HepG2 (cell line): ENCODE data around the gene TRIM27. TPM values are rescaled to one million over a fixed set of nuclear protein-coding genes. Genes with fewer than 3 reads are reported as not detected.

ENCODE experiments used
- ATF1 ChIP-seq: IDR thresholded peaks from 2 replicates; pipeline ENCODE4 v1.6.1; 2016; ENCODE audit warnings: mild to moderate bottlenecking, control low read depth
- ATRX ChIP-seq: sonication (generic); formaldehyde crosslinking; IDR thresholded peaks from 2 replicates; pipeline ENCODE4 v1.4.0; 2020; ENCODE audit warnings: missing genetic modification reagents, borderline replicate concordance
- CBX1 ChIP-seq: IDR thresholded peaks from one replicate; pipeline ENCODE4 v1.6.1; 2016; ENCODE audit warnings: antibody characterized with exemption, low read depth
- ELF3 ChIP-seq: IDR thresholded peaks from 2 replicates; pipeline ENCODE4 v1.6.1; 2016; ENCODE audit warnings: missing genetic modification reagents, missing compliant biosample characterization
- FOXJ3 ChIP-seq: sonication (generic); formaldehyde crosslinking; IDR thresholded peaks from 2 replicates; pipeline ENCODE4 v1.4.0; 2020; ENCODE audit warnings: missing genetic modification reagents, mild to moderate bottlenecking, borderline replicate concordance
- GTF3A ChIP-seq: sonication (generic); formaldehyde crosslinking; conservative IDR thresholded peaks from 2 replicates; pipeline ENCODE4 v1.4.0; 2020; ENCODE audit warnings: mild to moderate bottlenecking, missing genetic modification reagents
- HDAC2 ChIP-seq: sonication (generic); formaldehyde crosslinking; IDR thresholded peaks from 2 replicates; pipeline ENCODE4 v1.4.0; 2020; ENCODE audit warnings: missing genetic modification reagents
- HHEX ChIP-seq: IDR thresholded peaks from 2 replicates; pipeline ENCODE4 v1.6.1; 2016; ENCODE audit warnings: control low read depth
- IRX3 ChIP-seq: sonication (generic); formaldehyde crosslinking; IDR thresholded peaks from 2 replicates; pipeline ENCODE4 v1.8.1; 2023; ENCODE audit warnings: mild to moderate bottlenecking, low read depth, missing genetic modification reagents, borderline replicate concordance
- KDM3A ChIP-seq: IDR thresholded peaks from 2 replicates; pipeline ENCODE4 v1.6.1; 2018; ENCODE audit warnings: low read depth, missing compliant biosample characterization
- MIER2 ChIP-seq: IDR thresholded peaks from 2 replicates; pipeline ENCODE4 v1.6.1; 2016; ENCODE audit warnings: missing biosample characterization, missing genetic modification reagents
- NR0B2 ChIP-seq: sonication (generic); formaldehyde crosslinking; IDR thresholded peaks from 2 replicates; pipeline ENCODE4 v1.4.0; 2020; ENCODE audit warnings: mild to moderate bottlenecking, missing genetic modification reagents
- ONECUT2 ChIP-seq: sonication (generic); formaldehyde crosslinking; IDR thresholded peaks from 2 replicates; pipeline ENCODE4 v1.4.0; 2020; ENCODE audit warnings: missing genetic modification reagents
- SRSF9 ChIP-seq: fragments of 200-400 bp; formaldehyde crosslinking; IDR thresholded peaks from 2 replicates; pipeline ENCODE4 v1.6.1; 2018; ENCODE audit warnings: borderline replicate concordance, mild to moderate bottlenecking, low read depth, low read length; ENCODE audit not compliant: insufficient read depth, poor library complexity, severe bottlenecking
- STAG1 ChIP-seq: sonication (generic); formaldehyde crosslinking; IDR thresholded peaks from 2 replicates; pipeline ENCODE4 v1.4.0; 2020; ENCODE audit warnings: missing genetic modification reagents
- YEATS2 ChIP-seq: sonication (generic); formaldehyde crosslinking; IDR thresholded peaks from 2 replicates; pipeline ENCODE4 v1.4.0; 2020; ENCODE audit warnings: missing genetic modification reagents, borderline replicate concordance
- ZBTB25 ChIP-seq: IDR thresholded peaks from 2 replicates; pipeline ENCODE4 v1.6.1; 2018; ENCODE audit warnings: missing genetic modification reagents
- ZC3H4 ChIP-seq: sonication (generic); formaldehyde crosslinking; IDR thresholded peaks from 2 replicates; pipeline ENCODE4 v1.4.0; 2020; ENCODE audit warnings: missing genetic modification reagents, borderline replicate concordance
- polyA plus RNA-seq, 8 experiments: library from polyadenylated mRNA; depleted of rRNA in 3 of 8; stranded (reverse) in 7 of 8; unstranded in 1 of 8; fragments of >200 nt; fragmentation: Illumina TruSeq in 4 of 8; extraction: Trizol in 4 of 8; gene quantifications; 2 replicates each; pipeline versions ENCODE4 v1.2.1 to v1.2.3, GENCODE V29; 2011 to 2016; ENCODE audit warnings: low read depth in 4 of 8, missing spikeins in 1 of 8, mixed read lengths in 1 of 8; ENCODE audit not compliant: insufficient read depth in 1 of 8
- total RNA-seq, 5 experiments: library from RNA; depleted of rRNA; stranded (reverse); fragments of >200 nt; fragmentation: Illumina TruSeq; extraction: Trizol; gene quantifications; 2 replicates each; pipeline ENCODE4 v1.2.3, GENCODE V29; 2016; ENCODE audit warnings: low read depth in 1 of 5
- TF ChIP-seq, protein P1 (sequence below): sonication (generic); formaldehyde crosslinking; IDR thresholded peaks from 2 replicates; pipeline ENCODE4 v1.4.0; 2020; ENCODE audit warnings: mild to moderate bottlenecking, missing genetic modification reagents
- TF ChIP-seq, protein P2 (sequence below): sonication (generic); formaldehyde crosslinking; IDR thresholded peaks from 2 replicates; pipeline ENCODE4 v1.8.1; 2023; ENCODE audit warnings: missing genetic modification reagents, mild to moderate bottlenecking, borderline replicate concordance
- TF ChIP-seq, protein P3 (sequence below): sonication (generic); formaldehyde crosslinking; IDR thresholded peaks from 2 replicates; pipeline ENCODE4 v1.5.0; 2020; ENCODE audit warnings: missing genetic modification reagents, mild to moderate bottlenecking, borderline replicate concordance

TRIM27 gene
- total and polyA plus RNA-seq, 2 of the 13 experiments (the other 11 are each of a cell fraction or from before 2014, with no cell fraction given): 88.6 to 112 TPM

DNA sequence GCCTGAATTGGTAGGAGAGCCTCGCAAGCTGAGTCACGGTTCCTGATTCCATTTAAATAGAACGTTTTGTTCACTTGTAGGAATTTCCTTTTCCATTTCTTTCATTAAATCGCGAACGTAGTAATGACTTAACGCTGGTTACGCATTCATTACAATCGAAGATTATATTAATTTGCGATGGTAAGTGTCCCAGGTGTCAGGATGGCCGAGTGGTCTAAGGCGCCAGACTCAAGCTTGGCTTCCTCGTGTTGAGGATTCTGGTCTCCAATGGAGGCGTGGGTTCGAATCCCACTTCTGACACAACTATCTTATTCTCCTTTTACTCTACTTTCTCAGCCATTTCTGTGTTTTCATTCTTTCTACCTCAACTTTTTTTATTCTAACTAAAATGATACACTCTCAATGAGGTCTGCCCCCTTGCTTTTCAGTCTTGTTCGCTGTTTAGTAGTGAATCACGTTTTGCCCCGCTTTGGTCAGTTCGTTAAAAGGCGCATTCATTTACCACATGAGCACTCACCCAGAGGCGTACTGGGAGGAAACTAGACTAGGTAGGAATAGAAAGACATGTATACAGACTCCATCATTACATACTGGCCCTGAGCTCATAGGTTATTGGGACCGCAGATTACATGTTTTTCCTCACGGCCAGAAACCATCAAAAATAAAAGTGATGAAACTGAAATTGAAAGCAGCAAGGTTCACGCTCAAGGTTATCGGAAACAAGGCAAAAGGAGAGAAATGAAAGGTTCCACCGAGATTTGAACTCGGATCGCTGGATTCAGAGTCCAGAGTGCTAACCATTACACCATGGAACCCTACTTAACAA lies 17.3 kb upstream of the TRIM27 start (continued):
- TF ChIP-seq NR0B2 (CRISPR knock-in tag): no peak
- 0 out of 2 replicates have a peak, but pooled peaks have one; percentile 20 for TF ChIP-seq ATRX (CRISPR knock-in tag)
- 0 out of 2 replicates have a peak, but pooled peaks have one; percentile 12 for TF ChIP-seq STAG1 (CRISPR knock-in tag)
- TF ChIP-seq HDAC2 (CRISPR knock-in tag): 0 out of 2 replicates have a peak, but pooled peaks have one; percentile 15
- peak; percentile 56; the same call in 1 of the 2 replicates for TF ChIP-seq ONECUT2 (CRISPR knock-in tag)
- TF ChIP-seq ATF1 (CRISPR knock-in tag): peak; percentile 61; the same call in 1 of the 2 replicates
- TF ChIP-seq, protein P1, sequence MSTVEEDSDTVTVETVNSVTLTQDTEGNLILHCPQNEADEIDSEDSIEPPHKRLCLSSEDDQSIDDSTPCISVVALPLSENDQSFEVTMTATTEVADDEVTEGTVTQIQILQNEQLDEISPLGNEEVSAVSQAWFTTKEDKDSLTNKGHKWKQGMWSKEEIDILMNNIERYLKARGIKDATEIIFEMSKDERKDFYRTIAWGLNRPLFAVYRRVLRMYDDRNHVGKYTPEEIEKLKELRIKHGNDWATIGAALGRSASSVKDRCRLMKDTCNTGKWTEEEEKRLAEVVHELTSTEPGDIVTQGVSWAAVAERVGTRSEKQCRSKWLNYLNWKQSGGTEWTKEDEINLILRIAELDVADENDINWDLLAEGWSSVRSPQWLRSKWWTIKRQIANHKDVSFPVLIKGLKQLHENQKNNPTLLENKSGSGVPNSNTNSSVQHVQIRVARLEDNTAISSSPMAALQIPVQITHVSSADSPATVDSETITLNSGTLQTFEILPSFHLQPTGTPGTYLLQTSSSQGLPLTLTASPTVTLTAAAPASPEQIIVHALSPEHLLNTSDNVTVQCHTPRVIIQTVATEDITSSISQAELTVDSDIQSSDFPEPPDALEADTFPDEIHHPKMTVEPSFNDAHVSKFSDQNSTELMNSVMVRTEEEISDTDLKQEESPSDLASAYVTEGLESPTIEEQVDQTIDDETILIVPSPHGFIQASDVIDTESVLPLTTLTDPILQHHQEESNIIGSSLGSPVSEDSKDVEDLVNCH (CRISPR knock-in tag): 0 out of 2 replicates have a peak, but pooled peaks have one; percentile 20
- TF ChIP-seq ZBTB25 (CRISPR knock-in tag): 0 out of 2 replicates have a peak, but pooled peaks have one; percentile 17
- TF ChIP-seq FOXJ3 (CRISPR knock-in tag): peak; percentile 59
- TF ChIP-seq SRSF9: no peak
- TF ChIP-seq YEATS2: peak; percentile 15; the same call in 1 of the 2 replicates
- TF ChIP-seq, protein P2, sequence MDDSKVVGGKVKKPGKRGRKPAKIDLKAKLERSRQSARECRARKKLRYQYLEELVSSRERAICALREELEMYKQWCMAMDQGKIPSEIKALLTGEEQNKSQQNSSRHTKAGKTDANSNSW: no peak
- TF ChIP-seq IRX3 (CRISPR knock-in tag): 0 out of 2 replicates have a peak, but pooled peaks have one; percentile 8
- peak; percentile 54; the same call in 1 of the 2 replicates for TF ChIP-seq MIER2 (CRISPR knock-in tag)
- TF ChIP-seq CBX1: peak; percentile 78
- peak; percentile 65 for TF ChIP-seq ELF3 (CRISPR knock-in tag)
- TF ChIP-seq GTF3A (CRISPR knock-in tag): peak; percentile 54; the same call in 1 of the 2 replicates
- TF ChIP-seq, protein P3, sequence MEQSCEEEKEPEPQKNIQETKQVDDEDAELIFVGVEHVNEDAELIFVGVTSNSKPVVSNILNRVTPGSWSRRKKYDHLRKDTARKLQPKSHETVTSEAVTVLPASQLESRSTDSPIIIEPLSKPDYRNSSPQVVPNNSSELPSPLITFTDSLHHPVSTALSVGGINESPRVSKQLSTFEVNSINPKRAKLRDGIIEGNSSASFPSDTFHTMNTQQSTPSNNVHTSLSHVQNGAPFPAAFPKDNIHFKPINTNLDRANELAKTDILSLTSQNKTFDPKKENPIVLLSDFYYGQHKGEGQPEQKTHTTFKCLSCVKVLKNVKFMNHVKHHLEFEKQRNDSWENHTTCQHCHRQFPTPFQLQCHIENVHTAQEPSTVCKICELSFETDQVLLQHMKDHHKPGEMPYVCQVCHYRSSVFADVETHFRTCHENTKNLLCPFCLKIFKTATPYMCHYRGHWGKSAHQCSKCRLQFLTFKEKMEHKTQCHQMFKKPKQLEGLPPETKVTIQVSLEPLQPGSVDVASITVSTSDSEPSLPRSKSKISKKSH (CRISPR knock-in tag): no peak
- no peak for TF ChIP-seq KDM3A (CRISPR knock-in tag)
- no peak for TF ChIP-seq ZC3H4 (CRISPR knock-in tag)
- 0 out of 2 replicates have a peak, but pooled peaks have one; percentile 38 for TF ChIP-seq HHEX (CRISPR knock-in tag)
